HFF-Myc (cell line): ENCODE measurements around the gene RNF144B.
A peak's percentile ranks its signal among the peaks of the same experiment; 100 is the strongest.
"Not testable (repeated sequence)": the region's sequence is repeated elsewhere in the genome, so short reads cannot be mapped to it uniquely, and the experiment has no call there.

Experiments
- DNase-seq: peaks from one replicate; pipeline ENCODE4 v3.0.0-alpha.2; 2011; ENCODE audit warnings: low read depth; ENCODE audit errors: extremely low read depth
- H3K4me3 ChIP-seq: replicated peaks from 2 replicates; pipeline ENCODE4 v1.5.1; 2011; ENCODE audit warnings: low read depth, mild to moderate bottlenecking, control low read depth, low read length
- TF ChIP-seq, protein P1 (sequence below): IDR thresholded peaks from 2 replicates; pipeline ENCODE4 v1.5.1; 2012; ENCODE audit warnings: mild to moderate bottlenecking, low read depth, low read length, control low read depth; ENCODE audit errors: missing control alignments

The RNF144B gene

DNA sequence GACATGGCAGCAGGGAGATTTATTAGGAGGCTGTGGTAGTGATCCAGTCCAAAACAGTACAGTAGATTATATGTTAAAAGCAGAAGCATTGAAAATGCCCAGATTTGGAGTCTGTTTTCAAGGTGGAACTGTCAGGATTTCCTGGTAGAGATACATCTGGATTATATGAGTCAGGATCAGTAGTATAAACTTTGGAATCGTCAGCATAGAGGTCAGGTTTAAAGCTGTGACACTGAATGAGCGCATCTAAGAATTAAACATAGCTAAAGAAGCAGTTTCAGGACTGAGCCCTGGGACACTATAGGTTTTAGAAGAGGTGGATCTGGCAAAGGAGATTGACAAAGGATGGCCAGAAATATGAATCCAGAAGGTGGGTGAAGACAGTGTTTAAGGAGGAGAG is 60.4 kb downstream of the RNF144B start:
- DNase-seq: peak; percentile 7
- no peak overlapping the region for H3K4me3 ChIP-seq
- TF ChIP-seq, protein P1, sequence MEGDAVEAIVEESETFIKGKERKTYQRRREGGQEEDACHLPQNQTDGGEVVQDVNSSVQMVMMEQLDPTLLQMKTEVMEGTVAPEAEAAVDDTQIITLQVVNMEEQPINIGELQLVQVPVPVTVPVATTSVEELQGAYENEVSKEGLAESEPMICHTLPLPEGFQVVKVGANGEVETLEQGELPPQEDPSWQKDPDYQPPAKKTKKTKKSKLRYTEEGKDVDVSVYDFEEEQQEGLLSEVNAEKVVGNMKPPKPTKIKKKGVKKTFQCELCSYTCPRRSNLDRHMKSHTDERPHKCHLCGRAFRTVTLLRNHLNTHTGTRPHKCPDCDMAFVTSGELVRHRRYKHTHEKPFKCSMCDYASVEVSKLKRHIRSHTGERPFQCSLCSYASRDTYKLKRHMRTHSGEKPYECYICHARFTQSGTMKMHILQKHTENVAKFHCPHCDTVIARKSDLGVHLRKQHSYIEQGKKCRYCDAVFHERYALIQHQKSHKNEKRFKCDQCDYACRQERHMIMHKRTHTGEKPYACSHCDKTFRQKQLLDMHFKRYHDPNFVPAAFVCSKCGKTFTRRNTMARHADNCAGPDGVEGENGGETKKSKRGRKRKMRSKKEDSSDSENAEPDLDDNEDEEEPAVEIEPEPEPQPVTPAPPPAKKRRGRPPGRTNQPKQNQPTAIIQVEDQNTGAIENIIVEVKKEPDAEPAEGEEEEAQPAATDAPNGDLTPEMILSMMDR: no peak

DNA sequence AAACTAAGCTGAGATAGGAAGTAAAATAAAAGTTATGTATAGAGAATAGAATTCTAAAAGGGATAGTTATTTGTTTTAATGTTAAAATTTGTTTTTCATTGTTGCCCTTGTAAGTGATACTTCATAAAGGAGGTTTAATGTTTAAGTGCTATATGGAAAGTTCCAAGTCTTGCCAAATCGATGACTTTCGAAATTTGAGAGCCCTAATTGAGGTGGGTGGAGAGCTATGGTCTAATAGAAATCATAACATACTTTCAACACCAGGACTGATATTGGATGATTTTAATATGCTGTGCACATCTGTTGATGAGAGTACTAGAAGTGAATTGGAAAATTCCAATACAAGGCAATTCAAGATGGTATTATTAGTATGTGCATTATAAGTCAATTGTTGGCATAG is 64.6 kb downstream of the RNF144B start:
- TF ChIP-seq, protein P1: no peak
- no peak overlapping the region for H3K4me3 ChIP-seq
- no peak for DNase-seq

DNA sequence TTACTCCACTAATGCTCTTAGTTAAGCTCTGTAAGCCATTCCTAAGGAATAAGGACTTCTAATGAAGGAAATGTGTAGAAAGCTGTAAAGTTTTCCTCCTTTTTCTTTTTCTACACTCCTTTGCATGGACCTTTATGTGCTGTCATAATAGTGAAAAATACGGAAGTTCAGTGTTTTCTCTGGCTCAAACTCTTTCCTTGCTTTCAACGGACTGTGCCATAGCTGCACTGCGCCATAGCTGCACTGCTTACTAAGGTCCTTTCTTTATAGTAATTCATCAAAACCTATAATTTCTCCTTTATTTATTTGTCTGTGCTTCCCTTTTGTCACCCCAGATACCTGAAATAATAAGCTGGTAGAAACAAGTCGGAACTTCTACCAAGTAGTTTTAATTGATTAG is 67.3 kb downstream of the RNF144B start:
- TF ChIP-seq, protein P1: no peak
- no peak overlapping the region for H3K4me3 ChIP-seq
- DNase-seq: no peak

DNA sequence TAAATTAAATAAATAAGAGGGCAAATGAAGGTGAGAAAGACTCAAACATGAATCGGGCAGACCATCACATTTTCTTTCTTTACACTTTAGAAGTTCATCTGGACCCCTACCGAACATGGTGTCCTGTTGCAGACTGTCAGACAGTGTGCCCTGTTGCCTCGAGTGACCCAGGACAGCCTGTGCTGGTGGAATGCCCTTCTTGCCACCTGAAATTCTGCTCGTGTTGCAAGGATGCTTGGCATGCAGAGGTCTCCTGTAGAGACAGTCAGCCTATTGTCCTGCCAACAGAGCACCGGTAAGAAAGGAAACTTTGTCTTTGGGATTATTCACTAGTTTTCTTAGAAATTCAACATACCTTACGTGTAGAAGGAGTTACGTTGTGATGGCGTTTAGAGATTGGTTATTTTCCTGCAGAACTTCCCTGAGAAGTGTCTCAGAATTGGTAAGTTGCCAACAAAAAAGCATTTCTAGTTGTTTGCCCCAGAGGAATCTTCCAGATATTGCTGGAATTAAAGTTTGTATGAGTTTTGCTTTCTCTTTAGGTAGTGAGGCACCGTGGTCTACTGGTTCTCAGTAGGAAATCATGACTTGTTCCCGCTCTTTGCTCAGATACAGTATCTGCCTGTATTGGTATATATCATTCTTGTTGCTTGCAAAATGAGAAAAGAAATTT is 70.1 kb downstream of the RNF144B start:
- H3K4me3 ChIP-seq: no peak overlapping the region
- TF ChIP-seq, protein P1: no peak
- no peak for DNase-seq

DNA sequence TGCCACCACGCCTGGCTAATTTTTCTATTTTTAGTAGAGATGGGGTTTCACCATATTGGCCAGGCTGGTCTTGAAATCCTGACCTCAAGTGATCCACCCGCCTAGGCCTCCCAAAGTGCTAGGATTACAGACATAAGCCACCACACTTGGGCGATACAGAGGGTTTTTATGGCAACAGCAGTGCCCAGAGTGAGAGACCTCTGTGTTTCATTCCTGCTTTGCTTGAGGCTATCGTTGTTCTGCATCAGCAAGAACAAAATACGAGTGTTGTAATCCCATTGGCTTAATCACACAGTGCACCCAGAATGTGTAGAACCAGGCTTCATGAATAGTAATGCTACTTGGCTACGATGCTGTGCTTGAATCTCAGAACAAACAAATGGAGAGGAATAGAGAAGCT is 70.9 kb downstream of the RNF144B start:
- DNase-seq, H3K4me3 ChIP-seq: not testable (repeated sequence)

DNA sequence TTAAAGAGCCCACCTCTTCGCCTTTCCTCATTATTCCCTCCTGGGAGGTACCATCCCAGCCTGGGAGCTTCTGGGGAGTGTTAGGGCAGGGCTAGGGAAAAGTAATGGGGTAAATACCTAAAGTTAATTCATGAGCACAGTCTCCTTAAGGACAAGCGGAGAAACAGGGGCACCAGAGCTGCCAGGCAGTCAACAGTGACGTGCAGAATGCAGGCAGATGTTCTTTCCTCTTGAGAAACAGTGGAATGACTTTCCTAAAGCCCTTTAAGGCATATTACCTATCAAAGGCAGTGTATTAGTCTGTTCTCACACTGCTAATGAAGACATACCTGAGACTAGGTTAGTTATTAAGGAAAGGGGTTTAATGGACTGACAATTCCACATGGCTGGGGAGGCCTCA is 76.3 kb downstream of the RNF144B start:
- TF ChIP-seq, protein P1: no peak
- no peak overlapping the region for H3K4me3 ChIP-seq

DNA sequence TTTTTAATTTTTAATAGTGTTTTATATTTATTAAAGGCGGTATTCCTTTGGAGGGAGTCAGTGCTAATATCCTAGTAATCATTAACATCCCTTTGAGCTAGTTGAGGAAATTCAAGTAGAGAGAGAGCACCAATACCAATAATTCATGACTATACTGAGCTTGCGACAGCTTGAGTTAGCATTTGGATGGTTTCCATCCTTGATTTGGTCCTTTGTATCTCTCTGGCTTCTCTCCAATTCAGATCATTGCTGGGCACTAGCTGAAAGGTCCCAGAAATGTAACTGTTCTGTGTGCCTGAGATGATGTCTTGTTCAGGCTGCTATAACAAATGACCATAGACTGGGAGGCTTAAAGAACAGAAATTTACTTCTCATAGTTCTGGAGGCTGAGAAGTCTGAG is 77.0 kb downstream of the RNF144B start:
- no peak for DNase-seq
- no peak overlapping the region for H3K4me3 ChIP-seq
- TF ChIP-seq, protein P1: no peak

More for the DNA sequence above, 76.3 kb downstream of the RNF144B start:
- DNase-seq: no peak
